ENCODE measurements around the gene ZNF518A.

GRCh38 chr10:96212911-96213310 lies 82.8 kb downstream of the ZNF518A start:
- no peak for TF ChIP-seq CTCF (conservative IDR thresholded peaks at IDR 0.05 in 1 of 2, IDR thresholded peaks at IDR 0.05 in 1 of 2; ENCODE audit: low read depth in 1 of 2, low read length in 2 of 2)
- no peak for TF ChIP-seq EZH2 (IDR thresholded peaks at IDR 0.05; ENCODE audit: low read length, missing control alignments)

All from fibroblast of lung (primary cell).